ENCODE measurements around the gene RAB1A. TPM values are rescaled to one million over a fixed set of nuclear protein-coding genes. Genes with fewer than 3 reads are reported as not detected.

The RAB1A gene
- total RNA-seq, 2 donors from 2014 or later, result 187 to 212 TPM

- no peak overlapping the region for H3K4me3 ChIP-seq
- H3K9ac ChIP-seq (ENCODE audit: low read depth in 2 of 2, low read length in 2 of 2), result no peak overlapping the region
- H3K27me3 ChIP-seq, result no peaks in the 10 kb centered on the region
- intact Hi-C loops (cut with DNase I), result loop anchor here (10.0 kb wide), 1 partner anchor 48 kb away; no protein-coding TSS in a partner anchor
- H3K4me1 ChIP-seq, result no peaks in the 10 kb centered on the region
- no peak for DNase-seq
- no peak for TF ChIP-seq CTCF (IDR thresholded peaks at IDR 0.05)
- no peaks in the 10 kb centered on the region for H3K36me3 ChIP-seq
- H3K9me3 ChIP-seq, result no peaks in the 10 kb centered on the region
- H3K27ac ChIP-seq, result no peak overlapping the region
Measured at GRCh38 chr2:65122313-65122712, 7.6 kb downstream of the RAB1A start.

GRCh38 chr2:65120990-65121693, 8.8 kb downstream of the RAB1A start:
- TF ChIP-seq CTCF (IDR thresholded peaks at IDR 0.05), result no peak
- intact Hi-C loops (cut with DNase I), result loop anchor here (10.0 kb wide), 1 partner anchor 46 kb away; no protein-coding TSS in a partner anchor
- no peaks in the 10 kb centered on the region for H3K36me3 ChIP-seq
- H3K4me1 ChIP-seq, result no peaks in the 10 kb centered on the region
- no peak for DNase-seq
- H3K9me3 ChIP-seq, result no peaks in the 10 kb centered on the region
- H3K4me3 ChIP-seq, result no peak overlapping the region
- no peak overlapping the region for H3K27ac ChIP-seq
- no peaks in the 10 kb centered on the region for H3K27me3 ChIP-seq
- no peak overlapping the region for H3K9ac ChIP-seq (ENCODE audit: low read depth in 2 of 2, low read length in 2 of 2)

- Histone ChIP-seq H3K9ac (ENCODE audit: low read depth in 2 of 2, low read length in 2 of 2) (no peak overlapping the region), H3K27me3 (no peaks in the 10 kb centered on the region), H3K4me1 (peaks cover 4% of the 10 kb centered on the region), H3K4me3 (no peak overlapping the region), H3K9me3 (no peaks in the 10 kb centered on the region), H3K36me3 (no peaks in the 10 kb centered on the region), H3K27ac (no peak overlapping the region)
- no peak for DNase-seq
- intact Hi-C loops (cut with DNase I), result no loop called here
- TF ChIP-seq CTCF (IDR thresholded peaks at IDR 0.05), result no peak
Measured at GRCh38 chr2:65116645-65117044, 13.3 kb downstream of the RAB1A start.

- H3K9me3 ChIP-seq, result no peaks in the 10 kb centered on the region
- H3K36me3 ChIP-seq, result no peaks in the 10 kb centered on the region
- no peak overlapping the region for H3K9ac ChIP-seq (ENCODE audit: low read depth in 2 of 2, low read length in 2 of 2)
- DNase-seq, result no peak
- no peak overlapping the region for H3K27ac ChIP-seq
- peaks cover 4% of the 10 kb centered on the region for H3K4me1 ChIP-seq
- H3K27me3 ChIP-seq, result no peaks in the 10 kb centered on the region
- H3K4me3 ChIP-seq, result no peak overlapping the region
- intact Hi-C loops (cut with DNase I), result no loop called here
- no peak for TF ChIP-seq CTCF (IDR thresholded peaks at IDR 0.05)
Measured at GRCh38 chr2:65114921-65115320, 15.0 kb downstream of the RAB1A start.

- TF ChIP-seq CTCF (IDR thresholded peaks at IDR 0.05), result no peak
- peaks cover 4% of the 10 kb centered on the region for H3K4me1 ChIP-seq
- intact Hi-C loops (cut with DNase I), result no loop called here
- no peak for DNase-seq
- no peak overlapping the region for H3K4me3 ChIP-seq
- H3K36me3 ChIP-seq, result no peaks in the 10 kb centered on the region
- H3K9ac ChIP-seq (ENCODE audit: low read depth in 2 of 2, low read length in 2 of 2), result no peak overlapping the region
- no peaks in the 10 kb centered on the region for H3K9me3 ChIP-seq
- H3K27me3 ChIP-seq, result no peaks in the 10 kb centered on the region
- no peak overlapping the region for H3K27ac ChIP-seq
Measured at GRCh38 chr2:65113816-65114215, 16.1 kb downstream of the RAB1A start.
